ENCODE results near the gene UBE2E2.
A peak's percentile ranks its signal among the peaks of the same experiment; 100 is the strongest.

The UBE2E2 gene

GRCh38 chr3:23485922-23486321, 282.8 kb downstream of the UBE2E2 start:
- H3K4me1 Mint-ChIP-seq = peaks cover 61% of the 10 kb centered on the region
- H3K9me3 Mint-ChIP-seq = peaks cover 4% of the 10 kb centered on the region
- no peaks in the 10 kb centered on the region for H3K27me3 Mint-ChIP-seq (ENCODE audit: low read depth)
- TF ChIP-seq CTCF (IDR thresholded peaks at IDR 0.05; ENCODE audit: unreplicated experiment in 3 of 3) = no peak
- H3K4me3 Mint-ChIP-seq = no peak overlapping the region
- H3K36me3 Mint-ChIP-seq (ENCODE audit: low read depth) = peaks cover 9% of the 10 kb centered on the region
- no peak overlapping the region for H3K27ac Mint-ChIP-seq

GRCh38 chr3:23487015-23487414, 283.9 kb downstream of the UBE2E2 start:
- H3K36me3 Mint-ChIP-seq (ENCODE audit: low read depth) = peaks cover 9% of the 10 kb centered on the region
- peaks cover 4% of the 10 kb centered on the region for H3K9me3 Mint-ChIP-seq
- no peaks in the 10 kb centered on the region for H3K27me3 Mint-ChIP-seq (ENCODE audit: low read depth)
- H3K4me3 Mint-ChIP-seq = no peak overlapping the region
- H3K4me1 Mint-ChIP-seq = peaks cover 50% of the 10 kb centered on the region
- TF ChIP-seq CTCF (IDR thresholded peaks at IDR 0.05; ENCODE audit: unreplicated experiment in 3 of 3) = no peak
- H3K27ac Mint-ChIP-seq = no peak overlapping the region

GRCh38 chr3:23488618-23489017, 285.5 kb downstream of the UBE2E2 start:
- no peaks in the 10 kb centered on the region for H3K27me3 Mint-ChIP-seq (ENCODE audit: low read depth)
- H3K9me3 Mint-ChIP-seq = peaks cover 4% of the 10 kb centered on the region
- no peak overlapping the region for H3K4me3 Mint-ChIP-seq
- no peak for TF ChIP-seq CTCF (IDR thresholded peaks at IDR 0.05; ENCODE audit: unreplicated experiment in 3 of 3)
- peaks cover 44% of the 10 kb centered on the region for H3K4me1 Mint-ChIP-seq
- H3K27ac Mint-ChIP-seq = no peak overlapping the region
- peaks cover 9% of the 10 kb centered on the region for H3K36me3 Mint-ChIP-seq (ENCODE audit: low read depth)

GRCh38 chr3:23489300-23490158, 286.4 kb downstream of the UBE2E2 start:
- no peak overlapping the region for H3K4me3 Mint-ChIP-seq
- no peaks in the 10 kb centered on the region for H3K27me3 Mint-ChIP-seq (ENCODE audit: low read depth)
- H3K4me1 Mint-ChIP-seq = peaks cover 39% of the 10 kb centered on the region
- TF ChIP-seq CTCF (IDR thresholded peaks at IDR 0.05; ENCODE audit: unreplicated experiment in 3 of 3) = no peak
- peaks cover 4% of the 10 kb centered on the region for H3K9me3 Mint-ChIP-seq
- H3K36me3 Mint-ChIP-seq (ENCODE audit: low read depth) = peaks cover 6% of the 10 kb centered on the region
- H3K27ac Mint-ChIP-seq = peak overlapping the region in 1 of 3 experiments; percentile 18

- Mint-ChIP-seq H3K36me3 (ENCODE audit: low read depth) (peaks cover 3% of the 10 kb centered on the region), H3K4me1 (peaks cover 44% of the 10 kb centered on the region), H3K27ac (no peak overlapping the region), H3K27me3 (ENCODE audit: low read depth) (no peaks in the 10 kb centered on the region), H3K9me3 (peaks cover 2% of the 10 kb centered on the region), H3K4me3 (no peak overlapping the region)
- TF ChIP-seq CTCF (IDR thresholded peaks at IDR 0.05; ENCODE audit: unreplicated experiment in 3 of 3) = no peak
Measured at GRCh38 chr3:23490459-23490858, 287.3 kb downstream of the UBE2E2 start.

- H3K27me3 Mint-ChIP-seq (ENCODE audit: low read depth) = no peaks in the 10 kb centered on the region
- no peaks in the 10 kb centered on the region for H3K36me3 Mint-ChIP-seq (ENCODE audit: low read depth)
- no peak overlapping the region for H3K27ac Mint-ChIP-seq
- H3K4me1 Mint-ChIP-seq = peaks cover 49% of the 10 kb centered on the region
- TF ChIP-seq CTCF (IDR thresholded peaks at IDR 0.05; ENCODE audit: unreplicated experiment in 3 of 3) = no peak
- no peak overlapping the region for H3K4me3 Mint-ChIP-seq
- no peaks in the 10 kb centered on the region for H3K9me3 Mint-ChIP-seq
Measured at GRCh38 chr3:23492057-23492456, 288.9 kb downstream of the UBE2E2 start.
